K562 (cell line): ENCODE measurements around the gene GJA9. TPM values are rescaled to one million over a fixed set of nuclear protein-coding genes. Genes with fewer than 3 reads are reported as not detected.
A peak's percentile ranks its signal among the peaks of the same experiment; 100 is the strongest.

ENCODE experiments used
- CTCF ChIP-seq, 3 experiments: IDR thresholded peaks in 2 of 3; conservative IDR thresholded peaks in 1 of 3; 2 replicates each; pipeline ENCODE4 v1.5.1; 2011 to 2012; ENCODE audit warnings: low read length in 3 of 3, mild to moderate bottlenecking in 3 of 3, control low read depth in 2 of 3, improper control_type of control experiment in 1 of 3, inconsistent platforms in 1 of 3, low read depth in 1 of 3, mixed read lengths in 1 of 3, moderate library complexity in 1 of 3; ENCODE audit not compliant: insufficient read depth in 2 of 3
- ZBTB40 ChIP-seq, 2 experiments: fragments of 450-650 bp in 1 of 2; sonication (generic) in 1 of 2; formaldehyde crosslinking in 1 of 2; IDR thresholded peaks; 2 replicates each; pipeline versions ENCODE4 v1.7.1 to v1.9.0; 2016 to 2022; ENCODE audit warnings: inconsistent platforms in 1 of 2, mild to moderate bottlenecking in 1 of 2, missing genetic modification reagents in 1 of 2
- polyA plus RNA-seq, 8 experiments: library from polyadenylated mRNA; depleted of rRNA in 4 of 8; stranded (reverse) in 5 of 8; unstranded in 3 of 8; fragments of >200 nt; fragmentation: Nextera tagmentation in 2 of 8; fragmentation: Illumina TruSeq in 1 of 8; extraction: Ambion mirVana in 2 of 8; extraction: Trizol in 1 of 8; gene quantifications; 2 replicates each; pipeline versions ENCODE4 v1.2.1 to v1.2.3, GENCODE V29; 2011 to 2014; ENCODE audit warnings: inconsistent platforms in 1 of 8, missing spikeins in 1 of 8
- total RNA-seq, 7 experiments: library from RNA; depleted of rRNA in 6 of 7; stranded (reverse); fragments of >200 nt in 6 of 7; fragmentation: Illumina TruSeq in 2 of 7; extraction: Trizol in 2 of 7; gene quantifications; 2 replicates each; pipeline versions ENCODE4 v1.2.1 to v1.2.3, GENCODE V29; 2011 to 2021; ENCODE audit warnings: low replicate concordance in 1 of 7

The GJA9 gene
- total and polyA plus RNA-seq, 9 of the 15 experiments (the other 6 are each of a cell fraction or from before 2014, with no cell fraction given) = not detected

GRCh38 chr1:38919130-38919529 lies 37.7 kb upstream of the GJA9 start (continued):
- TF ChIP-seq CTCF (IDR thresholded peaks at IDR 0.05 in 2 of 3, conservative IDR thresholded peaks at IDR 0.05 in 1 of 3; ENCODE audit: insufficient read depth in 2 of 3, low read depth in 1 of 3, low read length in 3 of 3) (peak; percentile 17 to 44 (median 20); a peak in 2 of 6 replicates), ZBTB40 (IDR thresholded peaks at IDR 0.05) (peak; percentile 20; the same call in 1 of the 2 replicates), ZBTB40 (CRISPR knock-in tag; IDR thresholded peaks at IDR 0.05) (no peak)
